Lower leg skin (tissue), 4 donors: ENCODE measurements around the gene MOGAT3. TPM values are rescaled to one million over a fixed set of nuclear protein-coding genes. Genes with fewer than 3 reads are reported as not detected.

Experiments
- DNase-seq, 2 donors: peaks; one replicate each; pipeline ENCODE4 v3.0.0-alpha.2; 2019; ENCODE audit warnings: low spot score in 2 of 2
- H3K4me3 ChIP-seq: fragments of 200-600 bp; sonication (generic); 2 replicates; pipeline ENCODE4 v1.5.1; 2017; ENCODE audit warnings: mild to moderate bottlenecking, low read depth; ENCODE audit not compliant: poor library complexity, severe bottlenecking
- POLR2A ChIP-seq, 2 donors: fragments of 450-650 bp; IDR thresholded peaks; one replicate each; pipeline ENCODE4 v1.6.1; 2016 to 2017; ENCODE audit warnings: antibody characterized with exemption in 2 of 2, mild to moderate bottlenecking in 1 of 2, moderate library complexity in 1 of 2
- WGBS, 2 donors: methylation state at CpG; one replicate each; pipeline ENCODE4 v1.1.5; 2018; 5-methylcytosine and 5-hydroxymethylcytosine counted together
- intact Hi-C: fragments of 100-400 bp; cut with DNase I; formaldehyde crosslinking; loops from one replicate; pipeline ENCODE4 v1.15.0; 2023; ENCODE audit warnings: low total_unique reads
- total RNA-seq, 4 donors: library from RNA; depleted of rRNA; stranded (reverse); fragments of >200 nt; gene quantifications; one replicate each; pipeline ENCODE4 v1.1.0, GENCODE V29; 2016
- TF ChIP-seq, protein P1 (sequence below), 3 donors: fragments of 450-650 bp; IDR thresholded peaks; one replicate each; pipeline ENCODE4 v1.5.1; 2016; ENCODE audit warnings: antibody characterized with exemption in 3 of 3, mild to moderate bottlenecking in 3 of 3, moderate library complexity in 2 of 3

Gene MOGAT3
- total RNA-seq, 4 donors from 2014 or later, result not detected

DNA sequence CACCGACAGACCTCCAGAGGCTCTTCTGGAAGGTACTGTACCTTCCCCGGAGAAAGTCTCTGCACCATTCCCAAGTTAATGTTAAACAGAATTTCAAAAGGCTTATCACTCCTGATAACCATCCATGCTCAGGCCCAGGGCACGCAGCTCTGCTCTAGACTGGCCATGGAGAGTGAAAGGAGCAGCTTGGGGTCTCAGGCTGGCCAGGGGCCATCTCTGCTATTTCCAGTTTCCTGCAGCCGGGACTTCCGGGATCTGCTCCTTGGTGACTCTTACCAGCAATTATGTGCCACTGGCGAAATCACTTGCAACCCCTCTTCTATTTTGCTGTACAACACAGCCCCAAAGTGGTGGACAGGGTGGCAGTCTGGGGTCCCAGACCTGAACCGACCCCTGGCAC is 30.8 kb upstream of the MOGAT3 start:
- 75 to 76% methylated on average over 7 of the region's 7 CpGs for WGBS, 2 donors
- no peak overlapping the region for H3K4me3 ChIP-seq
- TF ChIP-seq, protein P1, sequence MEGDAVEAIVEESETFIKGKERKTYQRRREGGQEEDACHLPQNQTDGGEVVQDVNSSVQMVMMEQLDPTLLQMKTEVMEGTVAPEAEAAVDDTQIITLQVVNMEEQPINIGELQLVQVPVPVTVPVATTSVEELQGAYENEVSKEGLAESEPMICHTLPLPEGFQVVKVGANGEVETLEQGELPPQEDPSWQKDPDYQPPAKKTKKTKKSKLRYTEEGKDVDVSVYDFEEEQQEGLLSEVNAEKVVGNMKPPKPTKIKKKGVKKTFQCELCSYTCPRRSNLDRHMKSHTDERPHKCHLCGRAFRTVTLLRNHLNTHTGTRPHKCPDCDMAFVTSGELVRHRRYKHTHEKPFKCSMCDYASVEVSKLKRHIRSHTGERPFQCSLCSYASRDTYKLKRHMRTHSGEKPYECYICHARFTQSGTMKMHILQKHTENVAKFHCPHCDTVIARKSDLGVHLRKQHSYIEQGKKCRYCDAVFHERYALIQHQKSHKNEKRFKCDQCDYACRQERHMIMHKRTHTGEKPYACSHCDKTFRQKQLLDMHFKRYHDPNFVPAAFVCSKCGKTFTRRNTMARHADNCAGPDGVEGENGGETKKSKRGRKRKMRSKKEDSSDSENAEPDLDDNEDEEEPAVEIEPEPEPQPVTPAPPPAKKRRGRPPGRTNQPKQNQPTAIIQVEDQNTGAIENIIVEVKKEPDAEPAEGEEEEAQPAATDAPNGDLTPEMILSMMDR (IDR thresholded peaks at IDR 0.05), result no peak
- no peak for TF ChIP-seq POLR2A (IDR thresholded peaks at IDR 0.05)
- DNase-seq, result no peak
- intact Hi-C loops, result no loop called here

DNA sequence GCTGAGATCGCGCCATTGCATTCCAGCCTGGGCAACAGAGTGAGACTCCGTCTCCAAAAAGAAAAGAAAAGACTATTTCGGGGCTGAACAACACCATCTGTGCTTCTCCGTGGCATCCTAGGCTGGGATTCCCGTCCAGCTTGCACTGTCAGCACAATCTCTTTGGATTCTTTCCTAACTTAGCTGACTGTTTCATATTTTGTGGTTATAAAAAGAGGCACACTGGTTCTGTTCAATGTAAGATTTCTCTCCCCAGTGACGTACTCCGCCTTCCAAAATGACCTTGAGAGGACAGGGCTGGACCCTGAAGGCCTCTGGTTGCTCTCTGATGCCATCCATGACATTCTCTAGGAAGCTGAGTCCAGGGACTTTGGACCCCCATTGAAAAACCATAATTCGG is 25.9 kb upstream of the MOGAT3 start:
- no peak overlapping the region for H3K4me3 ChIP-seq
- DNase-seq, result no peak
- 74 to 86% methylated on average over 9 of the region's 9 CpGs for WGBS, 2 donors
- TF ChIP-seq, protein P1 (IDR thresholded peaks at IDR 0.05), result no peak
- no peak for TF ChIP-seq POLR2A (IDR thresholded peaks at IDR 0.05)
- intact Hi-C loops, result no loop called here

DNA sequence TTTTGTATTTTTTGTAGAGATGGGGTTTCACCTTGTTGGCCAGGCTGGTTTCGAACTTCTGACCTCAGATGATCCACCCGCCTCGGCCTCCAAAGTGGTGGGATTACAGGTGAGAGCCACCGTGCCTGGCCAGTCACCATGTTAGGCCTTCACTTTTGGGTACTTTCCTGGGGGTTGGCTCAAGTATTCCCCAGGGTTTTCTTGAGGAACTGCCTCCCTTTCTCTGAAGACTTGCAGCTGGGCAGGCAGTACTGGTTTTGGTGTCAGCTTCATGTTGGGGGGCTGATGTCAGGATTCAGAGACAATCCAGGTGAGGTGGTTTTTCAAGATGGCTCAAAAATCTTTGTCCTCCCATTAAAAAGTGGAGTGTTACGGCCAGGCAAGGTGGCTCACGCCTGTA is 24.8 kb upstream of the MOGAT3 start:
- WGBS, 2 donors, result 93 to 94% methylated on average over 6 of the region's 6 CpGs
- intact Hi-C loops, result no loop called here
- TF ChIP-seq POLR2A (IDR thresholded peaks at IDR 0.05), result no peak
- TF ChIP-seq, protein P1 (IDR thresholded peaks at IDR 0.05), result no peak
- H3K4me3 ChIP-seq, result no peak overlapping the region
- no peak for DNase-seq

DNA sequence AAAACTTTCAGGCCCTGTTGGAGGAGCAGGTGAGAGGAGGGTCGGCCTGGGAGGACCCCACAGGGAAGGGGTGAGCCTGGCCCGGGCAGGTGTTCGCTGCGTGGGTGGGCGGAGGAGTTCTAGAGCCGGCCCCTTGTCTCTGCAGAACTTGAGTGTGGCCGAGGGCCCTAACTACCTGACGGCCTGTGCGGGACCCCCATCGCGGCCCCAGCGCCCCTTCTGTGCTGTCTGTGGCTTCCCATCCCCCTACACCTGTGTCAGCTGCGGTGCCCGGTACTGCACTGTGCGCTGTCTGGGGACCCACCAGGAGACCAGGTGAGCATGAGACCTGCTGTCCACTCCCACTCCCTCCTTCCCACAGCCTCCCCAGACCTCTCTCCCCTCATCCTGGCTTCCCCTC is 22.7 kb upstream of the MOGAT3 start:
- no peak overlapping the region for H3K4me3 ChIP-seq
- intact Hi-C loops, result no loop called here
- TF ChIP-seq POLR2A (IDR thresholded peaks at IDR 0.05), result no peak
- TF ChIP-seq, protein P1 (IDR thresholded peaks at IDR 0.05), result no peak
- no peak for DNase-seq
- 92 to 95% methylated on average over 15 of the region's 15 CpGs for WGBS, 2 donors

DNA sequence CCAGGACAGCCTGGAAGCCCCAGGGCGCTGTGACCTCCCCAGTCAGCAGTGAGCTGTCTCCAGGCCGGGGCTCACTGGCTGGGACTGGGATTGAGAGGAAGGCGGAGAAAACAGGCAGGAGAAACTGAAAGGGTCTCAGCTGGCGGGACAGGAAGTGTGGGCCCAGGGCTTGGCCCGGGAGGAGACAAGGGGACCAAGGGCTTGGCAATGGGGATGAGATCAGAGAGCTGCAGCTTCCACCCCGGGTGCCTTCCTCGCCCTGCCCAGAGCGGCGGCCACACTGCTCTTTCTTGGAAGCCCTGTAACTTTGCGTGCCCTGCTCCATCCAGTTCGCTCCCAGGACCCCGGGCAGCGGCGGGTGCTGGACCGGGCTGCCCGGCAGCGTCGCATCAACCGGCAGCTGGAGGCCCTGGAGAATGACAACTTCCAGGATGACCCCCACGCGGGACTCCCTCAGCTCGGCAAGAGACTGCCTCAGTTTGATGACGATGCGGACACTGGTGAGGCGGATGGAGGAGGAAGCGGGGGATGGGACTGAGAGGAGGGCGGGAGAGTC is 21.5 kb upstream of the MOGAT3 start:
- no peak overlapping the region for H3K4me3 ChIP-seq
- TF ChIP-seq POLR2A (IDR thresholded peaks at IDR 0.05), result no peak
- TF ChIP-seq, protein P1 (IDR thresholded peaks at IDR 0.05), result no peak
- no peak for DNase-seq
- WGBS, 2 donors, result 92% methylated on average over 27 of the region's 27 CpGs
- intact Hi-C loops, result no loop called here

DNA sequence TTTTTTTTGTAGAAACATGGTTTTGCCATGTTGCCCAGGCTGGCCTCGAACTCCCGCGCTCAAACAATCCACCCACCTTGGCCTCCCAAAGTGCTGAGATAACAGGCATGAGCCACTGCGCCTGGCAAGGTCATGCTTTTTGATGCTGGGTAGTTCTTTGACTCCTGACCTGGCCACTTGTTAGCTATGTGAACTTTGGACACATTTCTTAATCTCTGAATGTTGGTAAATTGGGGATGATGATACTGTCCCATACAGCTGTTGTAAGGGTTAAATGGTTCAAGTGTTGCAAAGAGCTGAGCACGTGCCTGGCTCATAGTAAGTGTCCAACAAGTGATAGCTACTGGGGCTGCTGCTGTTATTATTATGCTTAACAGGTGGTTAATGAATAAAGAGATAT is 19.5 kb upstream of the MOGAT3 start:
- DNase-seq, result no peak
- TF ChIP-seq, protein P1 (IDR thresholded peaks at IDR 0.05), result no peak
- no peak for TF ChIP-seq POLR2A (IDR thresholded peaks at IDR 0.05)
- intact Hi-C loops, result no loop called here
- 87 to 88% methylated on average over 5 of the region's 5 CpGs for WGBS, 2 donors
- no peak overlapping the region for H3K4me3 ChIP-seq
